Fibroblast of skin of scalp (primary cell): ENCODE measurements around the gene GTPBP3.

Source experiments
- DNase-seq: peaks from one replicate; pipeline ENCODE4 v3.0.0-alpha.2; 2013

The GTPBP3 gene

DNA sequence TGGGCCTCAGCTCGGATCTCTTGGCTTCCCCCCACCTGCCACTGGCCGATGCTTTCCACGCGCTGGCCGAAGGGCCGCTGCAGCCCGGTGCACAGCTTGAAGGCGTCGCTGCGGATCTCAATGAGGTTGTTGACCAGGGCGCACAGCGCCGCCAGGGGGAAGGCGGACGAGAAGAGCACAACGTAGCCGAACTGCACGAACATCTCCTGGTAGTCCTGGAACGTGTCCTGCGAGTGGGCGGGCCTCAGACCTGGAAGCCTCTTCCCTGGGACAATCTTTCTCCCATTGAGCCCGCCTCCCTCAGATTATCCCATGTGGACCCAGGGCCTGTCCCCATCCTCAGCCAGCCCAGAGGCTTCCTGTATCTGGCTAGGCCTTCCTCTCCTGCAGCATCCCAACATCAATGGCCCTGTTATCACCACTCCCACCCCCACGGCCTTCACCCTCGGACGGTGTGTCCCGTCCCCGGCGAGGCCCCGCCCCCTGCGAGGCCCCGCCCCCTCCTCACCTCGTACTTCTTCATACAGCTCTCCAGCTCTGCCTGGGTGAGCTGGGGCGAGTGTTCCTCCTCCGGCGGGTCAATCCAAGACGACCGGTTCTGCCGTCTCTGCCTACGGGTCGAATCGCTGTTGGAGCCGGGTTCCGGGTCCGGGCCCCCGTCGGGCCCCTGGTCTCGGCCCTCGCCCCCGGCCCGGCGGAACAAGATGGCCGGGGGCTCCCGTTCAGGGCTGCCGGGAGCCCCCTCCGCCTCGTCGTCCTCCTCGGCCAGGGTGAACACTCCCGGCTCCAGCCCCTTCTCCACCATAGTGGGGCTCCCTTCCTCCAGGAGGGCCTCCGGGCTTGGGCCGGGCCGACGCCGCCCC is 9.5 kb upstream of the GTPBP3 start:
- DNase-seq, result no peak

DNA sequence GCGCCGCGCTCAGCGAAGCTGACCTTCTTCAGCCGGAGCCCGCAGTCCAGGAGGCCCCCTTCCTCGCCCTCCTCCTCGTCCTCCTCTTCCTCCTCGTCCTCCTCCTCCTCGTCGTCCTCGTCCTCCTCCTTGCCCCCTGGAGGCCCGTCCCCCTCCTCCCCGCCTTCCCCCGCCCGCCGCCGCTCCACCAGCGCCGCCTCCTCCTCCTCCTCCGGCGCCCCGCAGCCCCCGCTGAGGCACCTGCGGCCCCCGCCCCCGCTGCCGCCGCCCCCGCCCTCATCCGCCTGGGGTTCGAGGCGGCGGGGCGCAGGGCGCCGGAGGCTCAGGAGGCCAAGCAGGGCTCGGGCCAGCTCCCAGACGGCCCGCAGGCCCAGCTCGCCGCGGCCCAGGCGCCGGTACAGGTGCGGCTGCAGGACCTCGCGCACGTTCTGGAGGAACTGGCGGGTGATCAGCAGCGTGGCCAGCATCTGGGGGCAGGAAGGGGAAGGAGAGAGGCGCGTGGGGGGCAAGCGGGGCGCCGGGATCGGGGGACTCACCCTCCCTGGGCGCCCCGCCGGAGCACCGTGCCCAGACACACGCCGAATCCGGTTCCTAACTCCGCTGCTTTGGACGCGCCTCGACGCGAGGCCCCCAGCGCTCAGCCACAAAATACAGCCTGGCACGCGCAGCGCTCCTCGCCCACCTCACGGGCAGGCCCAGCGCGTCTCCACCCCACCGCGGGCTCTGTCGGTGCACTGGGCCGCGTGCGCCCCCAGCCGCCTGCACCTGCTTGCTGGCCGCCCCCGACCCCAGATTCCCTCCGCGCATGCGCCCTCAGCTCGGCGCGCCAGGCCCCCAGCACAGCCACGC is 8.6 kb upstream of the GTPBP3 start:
- no peak for DNase-seq

DNA sequence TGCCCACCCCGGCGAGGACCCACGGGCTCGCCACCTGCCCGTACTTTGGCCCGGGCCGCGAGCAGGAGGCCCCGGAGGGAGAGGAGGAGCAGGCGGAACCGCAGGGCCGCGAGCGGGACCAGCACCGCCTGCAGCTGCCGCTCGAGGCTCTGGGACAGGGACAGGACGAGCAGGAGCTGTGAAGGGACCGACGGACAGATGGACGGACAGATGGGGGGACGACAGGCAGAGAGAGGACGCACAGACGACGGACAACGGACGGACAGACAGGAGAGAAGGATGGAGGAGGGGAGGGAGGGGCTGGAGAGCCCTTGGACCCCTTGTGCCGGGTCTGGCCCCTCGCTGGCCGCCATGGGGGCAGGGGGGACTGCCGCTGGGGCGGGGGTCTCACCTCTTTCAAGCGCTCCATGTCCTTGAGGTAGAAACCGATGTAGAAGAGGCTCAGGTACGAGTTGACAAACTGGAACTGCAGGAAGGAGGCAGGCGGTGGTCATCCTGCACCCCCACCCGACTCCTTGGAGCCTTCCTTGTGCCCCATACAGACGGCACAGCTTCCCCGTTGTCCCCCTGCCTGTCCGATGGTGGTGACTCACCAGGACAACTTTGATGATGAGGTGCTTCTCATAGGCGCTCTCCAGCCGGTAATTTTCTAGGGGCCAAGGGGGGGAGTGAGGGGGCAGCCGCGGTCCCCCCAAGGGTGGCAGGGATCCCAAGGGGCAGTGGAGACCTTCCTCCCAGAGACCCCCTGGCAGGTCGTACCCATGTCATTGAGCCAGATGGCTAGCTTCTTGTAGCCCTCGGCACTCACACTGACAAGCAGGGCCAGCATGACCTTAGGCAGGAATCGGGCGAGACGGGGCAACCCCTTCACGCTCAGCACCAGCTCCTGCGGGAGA is 7.7 kb upstream of the GTPBP3 start:
- DNase-seq, result no peak

GRCh38 chr19:17330262-17331044 is 6.9 kb upstream of the GTPBP3 start:
- DNase-seq, result no peak

GRCh38 chr19:17331045-17331558 is 6.3 kb upstream of the GTPBP3 start:
- no peak for DNase-seq

DNA sequence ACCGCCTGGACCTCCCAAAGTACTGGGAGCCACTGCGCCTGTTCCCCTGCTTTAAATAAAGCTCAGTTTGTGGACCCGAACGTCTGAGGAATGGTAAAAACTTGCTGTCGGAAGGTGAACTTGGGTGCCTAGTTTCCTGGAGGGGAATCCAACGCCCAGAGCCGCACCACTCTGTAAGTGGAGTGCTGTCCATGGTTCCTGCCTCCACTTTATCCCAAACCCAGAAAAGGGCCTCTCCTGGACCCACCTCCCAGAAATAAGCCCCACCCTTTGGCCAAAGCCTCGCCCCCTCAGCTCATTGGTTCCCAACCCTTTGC is 5.0 kb upstream of the GTPBP3 start:
- no peak for DNase-seq

DNA sequence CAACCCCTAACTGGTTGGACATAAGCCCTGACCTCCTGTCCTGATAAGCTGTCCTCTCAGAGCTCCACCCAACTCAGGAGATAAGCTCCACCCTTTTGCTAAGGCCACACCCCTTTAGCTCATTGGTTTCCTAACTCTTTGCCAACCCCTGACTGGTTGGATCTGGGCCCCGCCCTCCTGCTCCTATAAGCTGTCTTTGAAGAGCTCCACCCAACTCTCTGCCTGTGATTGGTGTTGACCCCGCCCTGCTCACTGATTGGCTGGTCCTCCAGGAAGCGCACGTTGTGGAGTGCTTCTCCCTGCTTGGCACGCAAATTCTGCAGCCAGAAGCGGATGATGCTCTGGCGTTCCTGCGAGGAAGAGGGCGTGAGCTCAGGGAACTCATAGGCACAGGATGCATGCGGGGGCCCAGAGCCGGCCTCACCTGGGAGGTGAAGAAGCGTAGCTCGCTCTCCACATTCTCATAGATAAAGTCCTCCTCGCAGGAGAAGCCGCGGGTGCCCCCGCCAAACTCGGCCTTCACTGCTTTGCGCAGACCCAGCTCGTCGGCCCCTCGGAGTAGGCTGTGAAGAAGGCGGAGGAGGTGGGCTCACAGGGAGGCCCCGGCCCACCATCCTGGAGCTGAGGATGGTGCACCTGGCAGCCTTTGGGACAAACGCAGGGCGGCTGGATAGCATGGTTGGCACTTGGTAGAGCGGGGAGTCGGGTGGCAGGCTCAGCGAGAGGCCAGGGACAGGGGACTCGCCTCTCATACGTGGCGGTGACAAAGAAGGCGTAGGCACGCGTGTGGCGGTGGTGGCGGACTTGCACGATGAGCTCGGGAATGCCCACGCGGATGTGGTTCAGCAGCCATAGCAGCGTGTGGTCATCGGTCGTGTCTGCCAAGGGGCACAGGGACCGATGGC is 4.4 kb upstream of the GTPBP3 start:
- peak; percentile 58 for DNase-seq

DNA sequence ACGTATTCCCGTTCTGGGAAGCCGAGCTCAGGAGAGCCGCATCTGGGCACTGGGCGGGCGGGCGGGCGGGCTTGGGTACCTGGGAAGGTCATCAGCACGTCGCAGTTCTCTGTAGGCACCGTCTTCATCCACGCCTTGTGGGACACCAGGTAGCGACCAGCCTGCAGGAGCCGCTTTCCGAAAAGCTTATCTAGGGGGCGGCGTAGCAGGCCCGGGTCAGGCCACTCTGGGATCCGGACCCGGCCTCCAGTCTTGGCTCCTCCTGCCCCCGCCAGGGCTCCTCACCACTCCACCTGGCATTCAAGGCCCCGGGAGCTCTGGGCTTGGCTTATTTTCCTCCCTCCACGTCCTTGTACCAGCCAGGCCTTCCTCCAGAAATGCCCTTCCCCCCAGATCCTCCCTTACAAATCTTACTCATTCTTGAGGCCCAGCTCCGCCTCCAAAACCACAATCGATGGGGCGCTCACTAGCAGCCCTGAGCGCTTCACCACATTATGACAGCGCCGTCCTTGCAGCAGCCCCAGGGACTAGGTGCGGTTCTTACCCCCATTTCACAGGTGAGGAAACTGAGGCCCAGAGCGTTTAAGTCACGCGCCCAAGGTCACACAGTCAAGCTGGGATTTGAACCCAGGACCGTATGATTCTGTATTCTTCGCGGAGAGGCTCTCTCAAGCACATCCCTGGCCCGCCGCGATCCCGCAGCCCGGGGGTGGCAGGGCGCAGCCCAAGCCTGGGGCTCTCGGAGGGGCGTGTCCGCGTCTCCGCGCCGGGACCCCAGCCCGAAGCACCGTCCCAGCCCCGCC is 3.5 kb upstream of the GTPBP3 start:
- peak; percentile 84 for DNase-seq

- DNase-seq, result peak; percentile 99
These were observed 2.6 kb upstream of the GTPBP3 start, which contains the start of gene ANO8 for GRCh38 chr19:17334414-17335409. ANO8 (minus strand) TSS chr19:17334855; CDS start chr19:17334670, 185 bp downstream.

- no peak for DNase-seq
These were observed 1.8 kb upstream of the GTPBP3 start for GRCh38 chr19:17335575-17335974.

GRCh38 chr19:17337675-17338432 is 501 bp downstream of the GTPBP3 start:
- DNase-seq, result no peak

- DNase-seq, result no peak
These were observed 1.2 kb downstream of the GTPBP3 start for GRCh38 chr19:17338433-17339078.

DNA sequence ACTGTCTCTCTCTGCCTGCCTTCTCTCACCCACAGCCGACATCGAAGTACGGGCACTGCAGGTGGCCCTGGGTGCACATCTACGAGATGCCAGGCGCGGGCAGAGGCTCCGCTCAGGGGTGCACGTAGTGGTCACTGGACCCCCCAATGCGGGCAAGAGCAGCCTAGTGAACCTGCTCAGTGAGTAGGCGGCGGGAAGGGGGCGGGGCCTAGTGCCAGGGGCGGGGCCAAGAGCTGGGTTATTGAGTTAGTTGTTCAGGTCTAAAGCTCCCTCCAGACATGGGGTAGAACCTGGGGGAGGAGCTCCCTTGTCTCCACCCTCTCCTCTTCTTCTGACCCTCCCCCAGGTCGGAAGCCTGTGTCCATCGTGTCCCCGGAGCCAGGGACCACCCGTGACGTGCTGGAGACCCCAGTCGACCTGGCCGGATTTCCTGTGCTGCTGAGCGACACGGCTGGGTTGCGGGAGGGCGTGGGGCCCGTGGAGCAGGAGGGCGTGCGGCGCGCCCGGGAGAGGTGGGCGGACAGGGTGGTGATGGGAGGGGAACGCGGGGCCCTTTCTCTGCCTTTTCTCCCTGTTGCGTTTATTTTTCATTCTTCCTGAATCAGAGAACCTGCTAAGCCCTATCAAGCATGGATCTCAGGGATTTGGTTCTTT is 1.9 kb downstream of the GTPBP3 start:
- DNase-seq, result no peak

GRCh38 chr19:17340302-17340870 is 3.0 kb downstream of the GTPBP3 start:
- no peak for DNase-seq

DNA sequence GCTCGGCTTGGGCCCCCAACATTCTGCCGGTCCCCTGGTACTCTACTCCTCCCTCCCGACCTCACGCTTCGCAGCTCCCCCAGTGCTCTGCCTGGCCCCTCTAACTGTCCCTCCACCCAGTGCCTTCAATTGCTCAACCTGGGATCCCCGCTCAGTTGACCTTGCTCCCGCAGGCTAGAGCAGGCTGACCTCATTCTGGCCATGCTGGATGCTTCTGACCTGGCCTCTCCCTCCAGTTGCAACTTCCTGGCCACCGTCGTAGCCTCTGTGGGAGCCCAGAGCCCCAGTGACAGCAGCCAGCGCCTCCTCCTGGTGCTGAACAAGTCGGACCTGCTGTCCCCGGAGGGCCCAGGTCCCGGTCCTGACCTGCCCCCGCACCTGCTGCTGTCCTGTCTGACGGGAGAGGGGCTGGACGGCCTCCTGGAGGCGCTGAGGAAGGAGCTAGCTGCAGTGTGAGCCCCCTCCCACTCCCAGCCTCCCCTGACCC is 3.6 kb downstream of the GTPBP3 start:
- DNase-seq, result no peak

DNA sequence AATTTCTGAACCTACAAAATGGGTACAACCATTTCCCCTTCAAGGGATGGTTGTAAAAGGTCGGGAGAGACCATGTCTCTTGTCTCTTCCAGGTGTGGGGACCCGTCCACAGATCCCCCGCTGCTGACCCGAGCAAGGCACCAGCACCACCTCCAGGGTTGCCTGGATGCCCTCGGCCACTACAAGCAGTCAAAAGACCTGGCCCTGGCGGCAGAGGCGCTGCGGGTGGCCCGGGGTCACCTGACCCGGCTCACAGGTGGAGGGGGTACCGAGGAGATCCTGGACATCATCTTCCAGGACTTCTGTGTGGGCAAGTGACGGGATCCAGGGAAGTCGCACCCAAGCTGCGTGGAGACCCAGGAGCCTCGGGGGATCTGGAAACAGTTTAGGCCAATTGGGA is 4.0 kb downstream of the GTPBP3 start:
- no peak for DNase-seq
